Left ventricle myocardium inferior (tissue), 1 donor: ENCODE data around the gene AOC3. TPM values are rescaled to one million over a fixed set of nuclear protein-coding genes. Genes with fewer than 3 reads are reported as not detected.

ENCODE experiments used
- DNase-seq: peaks from one replicate; pipeline ENCODE4 v3.0.0-alpha.2; 2020
- H3K27ac ChIP-seq: fragments of 200-600 bp; replicated peaks from 2 replicates; pipeline ENCODE4 v1.8.0; 2021
- H3K27me3 ChIP-seq: fragments of 200-600 bp; 2 replicates; pipeline ENCODE4 v1.8.0; 2021; ENCODE audit warnings: low read depth
- H3K36me3 ChIP-seq: fragments of 200-600 bp; 2 replicates; pipeline ENCODE4 v1.8.0; 2021
- H3K4me1 ChIP-seq: fragments of 200-600 bp; 2 replicates; pipeline ENCODE4 v1.8.0; 2021
- H3K4me3 ChIP-seq: fragments of 200-600 bp; 2 replicates; pipeline ENCODE4 v1.8.0; 2021; ENCODE audit warnings: mild to moderate bottlenecking, moderate library complexity
- H3K9me3 ChIP-seq: fragments of 200-600 bp; replicated peaks from 2 replicates; pipeline ENCODE4 v1.8.0; 2021
- intact Hi-C: fragments of 100-400 bp; cut with micrococcal nuclease; formaldehyde crosslinking; loops from one replicate; pipeline ENCODE4 v1.11.0; 2022
- total RNA-seq: library from RNA; stranded (reverse); fragmentation: NEBNext Ultra II Directional; extraction: Animal tissue kit (Norgen Biotek cat#: 25700); gene quantifications from one replicate; pipeline ENCODE4 v1.2.1, GENCODE V29; 2021
- TF ChIP-seq, protein P1 (sequence below): fragments of 200-600 bp; IDR thresholded peaks from 2 replicates; pipeline ENCODE4 v1.8.0; 2021; ENCODE audit warnings: antibody characterized with exemption, mild to moderate bottlenecking, borderline replicate concordance
- donor health status: DM: no; HTN: yes; CAD: no; lungs with severe emphysema.

The AOC3 gene
- total RNA-seq, 1 donor from 2014 or later, result 7.6 TPM

- Histone ChIP-seq H3K4me3 (no peak overlapping the region), H3K9me3 (no peaks in the 10 kb centered on the region), H3K27ac (no peak overlapping the region), H3K4me1 (peaks cover 33% of the 10 kb centered on the region), H3K27me3 (no peaks in the 10 kb centered on the region), H3K36me3 (peaks cover 51% of the 10 kb centered on the region)
- TF ChIP-seq, protein P1, sequence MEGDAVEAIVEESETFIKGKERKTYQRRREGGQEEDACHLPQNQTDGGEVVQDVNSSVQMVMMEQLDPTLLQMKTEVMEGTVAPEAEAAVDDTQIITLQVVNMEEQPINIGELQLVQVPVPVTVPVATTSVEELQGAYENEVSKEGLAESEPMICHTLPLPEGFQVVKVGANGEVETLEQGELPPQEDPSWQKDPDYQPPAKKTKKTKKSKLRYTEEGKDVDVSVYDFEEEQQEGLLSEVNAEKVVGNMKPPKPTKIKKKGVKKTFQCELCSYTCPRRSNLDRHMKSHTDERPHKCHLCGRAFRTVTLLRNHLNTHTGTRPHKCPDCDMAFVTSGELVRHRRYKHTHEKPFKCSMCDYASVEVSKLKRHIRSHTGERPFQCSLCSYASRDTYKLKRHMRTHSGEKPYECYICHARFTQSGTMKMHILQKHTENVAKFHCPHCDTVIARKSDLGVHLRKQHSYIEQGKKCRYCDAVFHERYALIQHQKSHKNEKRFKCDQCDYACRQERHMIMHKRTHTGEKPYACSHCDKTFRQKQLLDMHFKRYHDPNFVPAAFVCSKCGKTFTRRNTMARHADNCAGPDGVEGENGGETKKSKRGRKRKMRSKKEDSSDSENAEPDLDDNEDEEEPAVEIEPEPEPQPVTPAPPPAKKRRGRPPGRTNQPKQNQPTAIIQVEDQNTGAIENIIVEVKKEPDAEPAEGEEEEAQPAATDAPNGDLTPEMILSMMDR, result no peak
- intact Hi-C loops, result no loop called here
- no peak for DNase-seq
Observed at GRCh38 chr17:42845556-42845917, 5.5 kb upstream of the AOC3 start.

DNA sequence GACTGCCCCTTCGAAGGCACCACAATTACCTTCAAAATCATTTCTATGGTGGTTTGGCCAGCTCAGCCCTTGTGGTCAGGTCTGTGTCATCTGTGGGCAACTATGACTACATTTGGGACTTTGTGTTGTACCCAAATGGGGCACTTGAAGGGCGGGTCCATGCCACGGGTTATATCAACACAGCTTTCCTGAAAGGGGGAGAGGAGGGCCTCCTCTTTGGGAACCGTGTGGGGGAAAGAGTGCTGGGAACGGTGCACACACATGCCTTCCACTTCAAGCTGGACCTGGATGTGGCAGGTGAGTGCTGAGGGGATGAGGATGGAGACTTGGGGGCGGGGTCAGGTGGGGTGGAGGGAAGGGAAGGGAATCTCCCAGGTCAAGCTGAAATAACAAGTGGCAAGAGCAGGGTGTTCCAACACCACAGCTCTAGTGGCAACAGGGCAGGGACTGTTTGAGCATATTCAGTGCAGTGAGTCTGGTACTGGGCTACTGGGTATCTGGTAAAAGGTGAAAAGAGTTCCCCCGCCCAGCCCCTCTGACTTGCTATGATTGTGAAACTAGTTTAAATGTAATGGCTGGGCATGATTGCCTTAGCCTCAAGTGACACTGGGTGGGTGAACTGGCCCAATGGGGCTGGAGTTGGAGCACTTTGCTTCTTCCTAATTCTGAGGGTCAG lies 4.9 kb upstream of the AOC3 start:
- Histone ChIP-seq H3K9me3 (no peaks in the 10 kb centered on the region), H3K4me3 (no peak overlapping the region), H3K27me3 (no peaks in the 10 kb centered on the region), H3K27ac (no peak overlapping the region), H3K36me3 (peaks cover 46% of the 10 kb centered on the region), H3K4me1 (peaks cover 37% of the 10 kb centered on the region)
- intact Hi-C loops, result no loop called here
- TF ChIP-seq, protein P1, result no peak
- no peak for DNase-seq

DNA sequence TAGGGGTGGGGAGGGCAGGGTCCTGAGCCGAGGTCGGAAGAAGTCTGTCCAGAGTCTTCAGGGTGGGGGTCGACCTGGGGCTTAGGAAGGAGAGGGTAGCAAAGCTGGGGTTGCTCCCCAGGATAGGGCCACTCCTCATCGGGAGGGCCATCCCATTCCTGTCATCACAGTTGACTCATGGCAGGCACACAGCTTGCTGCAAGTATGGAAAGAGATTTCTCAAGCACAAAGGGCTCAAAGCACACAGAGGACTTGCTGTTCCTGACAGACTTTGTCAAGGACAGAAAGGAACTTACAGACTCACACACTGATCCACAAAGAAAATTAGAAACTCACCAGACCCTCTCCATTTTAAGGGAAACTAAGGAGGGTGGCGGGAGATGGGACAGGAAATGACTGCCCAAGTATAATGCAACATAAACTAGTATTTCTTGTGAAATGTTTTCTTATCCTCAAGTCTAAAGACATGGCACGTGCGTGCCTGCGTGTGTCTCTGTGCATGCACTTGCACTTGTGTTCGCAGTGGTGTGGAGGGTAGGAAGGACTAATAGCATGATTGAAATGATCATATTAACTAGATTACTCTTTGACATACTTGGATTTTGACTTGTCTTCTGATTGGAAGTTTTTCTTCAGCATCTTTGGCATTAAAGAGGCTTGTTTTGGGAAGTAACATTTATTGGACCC lies 4.3 kb upstream of the AOC3 start:
- H3K27me3 ChIP-seq, result no peaks in the 10 kb centered on the region
- TF ChIP-seq, protein P1, result no peak
- H3K9me3 ChIP-seq, result no peaks in the 10 kb centered on the region
- intact Hi-C loops, result no loop called here
- no peak overlapping the region for H3K4me3 ChIP-seq
- H3K36me3 ChIP-seq, result peaks cover 39% of the 10 kb centered on the region
- peak overlapping the region; percentile 22 for H3K27ac ChIP-seq
- no peak for DNase-seq
- H3K4me1 ChIP-seq, result peaks cover 37% of the 10 kb centered on the region

- peaks cover 9% of the 10 kb centered on the region for H3K27me3 ChIP-seq
- no peak for DNase-seq
- H3K4me1 ChIP-seq, result peaks cover 37% of the 10 kb centered on the region
- no peak overlapping the region for H3K4me3 ChIP-seq
- TF ChIP-seq, protein P1, result no peak
- no peaks in the 10 kb centered on the region for H3K9me3 ChIP-seq
- intact Hi-C loops, result no loop called here
- H3K36me3 ChIP-seq, result peaks cover 26% of the 10 kb centered on the region
- H3K27ac ChIP-seq, result no peak overlapping the region
Observed at GRCh38 chr17:42848093-42848492, 2.9 kb upstream of the AOC3 start.

DNA sequence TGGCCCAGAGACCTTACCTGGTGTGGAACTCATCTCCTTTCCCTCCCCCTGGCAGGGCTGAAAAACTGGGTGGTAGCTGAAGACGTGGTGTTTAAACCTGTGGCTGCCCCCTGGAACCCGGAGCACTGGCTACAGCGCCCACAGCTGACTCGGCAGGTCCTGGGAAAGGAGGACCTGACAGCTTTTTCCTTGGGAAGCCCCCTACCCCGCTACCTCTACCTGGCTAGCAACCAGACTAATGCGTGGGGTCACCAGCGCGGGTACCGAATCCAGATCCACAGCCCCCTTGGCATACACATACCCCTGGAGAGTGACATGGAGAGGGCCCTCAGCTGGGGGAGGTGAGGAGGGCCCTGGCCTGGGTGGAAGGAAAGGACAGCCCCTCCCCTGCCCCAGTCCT lies 2.0 kb upstream of the AOC3 start:
- no peak for DNase-seq

More for the DNA sequence above, 2.0 kb upstream of the AOC3 start:
- intact Hi-C loops, result no loop called here
- TF ChIP-seq, protein P1, result no peak
- H3K4me1 ChIP-seq, result peaks cover 31% of the 10 kb centered on the region
- peaks cover 19% of the 10 kb centered on the region for H3K36me3 ChIP-seq
- H3K27ac ChIP-seq, result no peak overlapping the region
- no peaks in the 10 kb centered on the region for H3K9me3 ChIP-seq
- H3K4me3 ChIP-seq, result no peak overlapping the region
- H3K27me3 ChIP-seq, result peaks cover 9% of the 10 kb centered on the region
